Trophoblast cell (in vitro differentiated cells and primary cell): ENCODE results near the gene HOXA4.
A peak's percentile ranks its signal among the peaks of the same experiment; 100 is the strongest.

Experiments
- DNase-seq, 2 donors: peaks; one replicate each; pipeline ENCODE4 v3.0.0-alpha.2; 2016
- H2AFZ ChIP-seq: 2 replicates; pipeline ENCODE4 v1.6.1; 2013; ENCODE audit warnings: low read length, moderate library complexity, mild to moderate bottlenecking; ENCODE audit not compliant: insufficient read depth, poor library complexity
- H2AK5ac ChIP-seq: 2 replicates; pipeline ENCODE4 v1.6.1; 2013; ENCODE audit warnings: mild to moderate bottlenecking, low read length
- H2BK120ac ChIP-seq: 2 replicates; pipeline ENCODE4 v1.6.1; 2013; ENCODE audit warnings: low read length, mild to moderate bottlenecking, moderate library complexity; ENCODE audit not compliant: insufficient read depth, poor library complexity
- H2BK12ac ChIP-seq: 2 replicates; pipeline ENCODE4 v1.6.1; 2013; ENCODE audit warnings: mild to moderate bottlenecking, low read length, moderate library complexity
- H2BK5ac ChIP-seq: 2 replicates; pipeline ENCODE4 v1.6.1; 2013; ENCODE audit warnings: low read length, low read depth, moderate library complexity, mild to moderate bottlenecking; ENCODE audit not compliant: poor library complexity
- H3K14ac ChIP-seq: 2 replicates; pipeline ENCODE4 v1.6.1; 2013; ENCODE audit warnings: mild to moderate bottlenecking, low read length
- H3K18ac ChIP-seq: 2 replicates; pipeline ENCODE4 v1.6.1; 2013; ENCODE audit warnings: mild to moderate bottlenecking, low read length
- H3K23ac ChIP-seq: 2 replicates; pipeline ENCODE4 v1.6.1; 2013; ENCODE audit warnings: low read length
- H3K27ac ChIP-seq: 2 replicates; pipeline ENCODE4 v1.5.1; 2013; ENCODE audit warnings: low read depth, mild to moderate bottlenecking, inconsistent platforms, low read length, moderate library complexity
- H3K27me3 ChIP-seq: 2 replicates; pipeline ENCODE4 v1.6.1; 2013; ENCODE audit warnings: inconsistent platforms, mild to moderate bottlenecking, low read length, moderate library complexity; ENCODE audit not compliant: insufficient read depth
- H3K36me3 ChIP-seq, 2 experiments: 1 replicate in 1 of 2; 2 replicates in 1 of 2; pipeline ENCODE4 v1.6.1; 2013; ENCODE audit warnings: low read length in 2 of 2, mild to moderate bottlenecking in 2 of 2, moderate library complexity in 1 of 2; ENCODE audit not compliant: insufficient read depth in 2 of 2, control insufficient read depth in 1 of 2
- H3K4ac ChIP-seq: 2 replicates; pipeline ENCODE4 v1.6.1; 2013; ENCODE audit warnings: low read depth, mild to moderate bottlenecking, low read length, moderate library complexity
- H3K4me1 ChIP-seq, 2 experiments: 1 replicate in 1 of 2; 2 replicates in 1 of 2; pipeline ENCODE4 v1.6.1; 2013; ENCODE audit warnings: low read length in 2 of 2, mild to moderate bottlenecking in 2 of 2, moderate library complexity in 1 of 2; ENCODE audit not compliant: insufficient read depth in 2 of 2, control insufficient read depth in 1 of 2
- H3K4me2 ChIP-seq: 2 replicates; pipeline ENCODE4 v1.6.1; 2013; ENCODE audit warnings: inconsistent platforms, mild to moderate bottlenecking, low read length, moderate library complexity
- H3K4me3 ChIP-seq: 2 replicates; pipeline ENCODE4 v1.5.1; 2013; ENCODE audit warnings: mild to moderate bottlenecking, low read depth, low read length, inconsistent platforms
- H3K79me1 ChIP-seq: one replicate; pipeline ENCODE4 v1.6.1; 2013; ENCODE audit warnings: low read length
- H3K79me2 ChIP-seq: 2 replicates; pipeline ENCODE4 v1.6.1; 2013; ENCODE audit warnings: low read length, mild to moderate bottlenecking; ENCODE audit not compliant: control insufficient read depth, insufficient read depth, poor library complexity
- H3K9ac ChIP-seq: 2 replicates; pipeline ENCODE4 v1.6.1; 2013; ENCODE audit warnings: mild to moderate bottlenecking, low read length
- H3K9me3 ChIP-seq: 2 replicates; pipeline ENCODE4 v1.6.1; 2013; ENCODE audit warnings: low read depth, mild to moderate bottlenecking, control low read depth, inconsistent platforms, low read length; ENCODE audit not compliant: insufficient read depth
- H4K12ac ChIP-seq: 2 replicates; pipeline ENCODE4 v1.6.1; 2013; ENCODE audit warnings: low read depth, mild to moderate bottlenecking, low read length, moderate library complexity
- H4K8ac ChIP-seq: 2 replicates; pipeline ENCODE4 v1.6.1; 2013; ENCODE audit warnings: low read depth, mild to moderate bottlenecking, low read length, moderate library complexity
- H4K91ac ChIP-seq: one replicate; pipeline ENCODE4 v1.6.1; 2013; ENCODE audit warnings: low read depth, mild to moderate bottlenecking, low read length, moderate library complexity
- WGBS: extraction: QIAGEN DNeasy Blood & Tissue Kit; methylation state at CpG from one replicate; pipeline ENCODE4 v1.1.7; 2013; ENCODE audit warnings: missing lambda C conversion rate; ENCODE audit not compliant: insufficient read length, insufficient coverage; ENCODE audit errors: extremely low coverage; 5-methylcytosine and 5-hydroxymethylcytosine counted together

HOXA4 gene

DNA sequence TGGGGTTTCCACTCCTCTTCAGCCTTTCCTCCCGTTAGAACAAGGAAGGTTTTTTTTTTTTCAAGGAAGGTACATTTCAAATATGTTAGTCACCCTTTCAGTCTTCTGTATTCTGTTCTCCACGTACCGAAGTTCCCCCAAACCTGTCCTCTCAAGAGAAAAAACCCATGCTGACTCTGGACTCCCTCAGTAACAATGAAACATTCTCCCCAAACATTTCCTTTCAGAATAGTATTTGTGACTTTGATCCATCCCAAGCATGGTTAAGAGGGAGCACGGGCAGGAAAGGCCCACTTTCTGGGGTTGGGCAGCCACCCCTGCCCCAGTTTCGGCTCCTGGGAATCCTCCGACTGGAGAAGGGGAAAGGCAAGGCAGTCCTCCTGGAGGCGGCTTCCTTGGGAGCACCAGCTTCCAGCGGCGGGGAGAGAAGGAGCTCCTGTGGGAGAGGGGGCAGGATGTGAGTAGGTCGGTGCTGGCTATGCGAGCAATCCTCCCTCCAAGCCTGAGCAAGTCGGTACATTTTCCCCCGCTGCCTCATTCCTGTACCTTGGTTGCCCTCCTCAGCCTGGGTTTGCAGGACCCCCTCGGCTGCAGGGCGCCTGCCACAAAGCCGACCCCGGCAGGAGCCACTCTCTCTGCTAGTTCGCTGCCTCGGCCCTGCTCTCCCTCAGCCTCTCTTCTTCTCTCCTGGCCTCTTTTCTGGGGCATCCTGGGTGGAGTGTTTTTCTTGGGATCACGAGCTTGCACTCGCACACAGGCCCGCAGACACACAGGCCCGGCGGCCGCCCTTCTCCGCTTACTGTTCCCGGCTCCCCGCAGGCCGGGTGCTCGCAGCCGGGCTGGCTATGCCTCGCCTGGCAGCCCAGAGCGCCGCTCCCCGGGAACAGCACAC is 32.6 kb downstream of the HOXA4 start:
- no peak overlapping the region for H2AK5ac ChIP-seq
- H3K27ac ChIP-seq = no peak overlapping the region
- peaks cover 85% of the 10 kb centered on the region for H3K27me3 ChIP-seq
- H3K9me3 ChIP-seq = peaks cover 16% of the 10 kb centered on the region
- WGBS = no CpG with 5 or more reads among the region's 35 CpGs
- no peak overlapping the region for H4K91ac ChIP-seq
- no peak overlapping the region for H2BK5ac ChIP-seq
- H2BK12ac ChIP-seq = no peak overlapping the region
- peaks cover 11 to 12% of the 10 kb centered on the region in 2 experiments for H3K4me1 ChIP-seq
- no peak overlapping the region for H4K8ac ChIP-seq
- H3K9ac ChIP-seq = no peak overlapping the region
- DNase-seq = no peak
- no peak overlapping the region for H3K4me3 ChIP-seq
- no peak overlapping the region for H2BK120ac ChIP-seq
- no peaks in the 10 kb centered on the region for H3K79me2 ChIP-seq
- H3K36me3 ChIP-seq = no peaks in the 10 kb centered on the region
- no peak overlapping the region for H3K4me2 ChIP-seq
- no peak overlapping the region for H3K4ac ChIP-seq
- H3K18ac ChIP-seq = no peak overlapping the region
- no peak overlapping the region for H3K23ac ChIP-seq
- no peak overlapping the region for H4K12ac ChIP-seq
- no peak overlapping the region for H3K14ac ChIP-seq
- H2AFZ ChIP-seq = no peak overlapping the region
- H3K79me1 ChIP-seq = no peaks in the 10 kb centered on the region

DNA sequence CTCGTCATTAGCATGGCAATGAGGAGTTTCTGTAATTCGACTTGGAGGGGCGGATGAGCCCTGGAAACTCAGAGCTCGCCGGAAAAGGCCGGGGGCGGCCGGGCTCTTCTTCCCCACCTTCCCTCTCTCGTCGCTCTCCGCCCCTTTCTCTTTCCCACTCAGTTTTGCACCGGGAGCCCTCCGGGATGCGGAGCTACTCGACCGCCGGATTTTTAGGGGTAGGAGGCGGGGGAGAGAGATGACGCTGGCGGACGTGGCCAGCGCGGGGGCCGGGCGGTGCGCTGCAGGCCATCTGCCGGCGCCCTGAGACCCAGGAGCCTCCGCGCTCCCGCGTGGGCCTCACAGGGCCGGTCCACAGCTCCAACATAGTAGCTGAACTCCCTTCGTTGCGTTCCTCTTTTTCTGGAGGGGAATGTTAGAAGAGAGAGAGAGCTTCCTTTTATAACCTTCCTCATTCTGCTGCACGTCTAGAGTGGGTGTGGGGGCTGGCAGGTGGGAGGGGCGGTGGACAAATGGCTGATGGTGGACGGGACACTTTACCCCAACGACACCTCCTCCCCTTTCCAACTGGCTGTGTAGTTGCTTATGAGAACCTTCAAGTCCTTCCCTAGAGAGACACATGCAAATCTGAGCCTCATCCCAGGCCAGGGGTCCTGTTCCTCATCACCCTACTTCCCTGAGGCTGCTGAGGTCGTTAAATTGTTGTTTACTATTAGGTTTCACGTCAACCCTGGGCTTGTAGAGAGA is 33.6 kb downstream of the HOXA4 start:
- peaks cover 14% of the 10 kb centered on the region for H3K9me3 ChIP-seq

GRCh38 chr7:27095897-27096767 is 34.4 kb downstream of the HOXA4 start, which contains the start of gene HOXA1:
Gene HOXA1 (minus strand): TSS chr7:27096000. CDS start chr7:27095912, 88 bp downstream.
- Histone ChIP-seq H3K36me3 (no peaks in the 10 kb centered on the region), H2BK5ac (no peak within 1 kb of the TSS), H3K9ac (peak within 1 kb of the TSS; percentile 9), H3K18ac (no peak within 1 kb of the TSS), H2AK5ac (no peak within 1 kb of the TSS), H3K4ac (no peak within 1 kb of the TSS), H4K91ac (no peak within 1 kb of the TSS), H3K4me1 (peaks cover 11% of the 10 kb centered on the region in 2 experiments), H3K27me3 (peaks cover 79% of the 10 kb centered on the region), H3K4me2 (peak within 1 kb of the TSS; percentile 80), H3K4me3 (peak within 1 kb of the TSS; percentile 65), H3K14ac (no peak within 1 kb of the TSS), H2BK12ac (no peak within 1 kb of the TSS), H4K12ac (no peak within 1 kb of the TSS), H3K23ac (no peak within 1 kb of the TSS), H3K79me1 (no peaks in the 10 kb centered on the region), H3K9me3 (peaks cover 13% of the 10 kb centered on the region), H2AFZ (peak within 1 kb of the TSS; percentile 12), H4K8ac (no peak within 1 kb of the TSS), H3K79me2 (no peaks in the 10 kb centered on the region), H2BK120ac (no peak within 1 kb of the TSS), H3K27ac (no peak within 1 kb of the TSS)
- peak; percentile 88 to 91 for DNase-seq
- no CpG with 5 or more reads among the region's 68 CpGs for WGBS

More for the DNA sequence above, 33.6 kb downstream of the HOXA4 start:
- H3K4me2 ChIP-seq = peak overlapping the region; percentile 80
- no peak overlapping the region for H4K91ac ChIP-seq
- no CpG with 5 or more reads among the region's 41 CpGs for WGBS
- H2BK12ac ChIP-seq = no peak overlapping the region
- peaks cover 11% of the 10 kb centered on the region in 2 experiments for H3K4me1 ChIP-seq
- H3K9ac ChIP-seq = no peak overlapping the region
- no peak overlapping the region for H2AK5ac ChIP-seq
- H3K18ac ChIP-seq = no peak overlapping the region
- H2BK5ac ChIP-seq = no peak overlapping the region
- peak overlapping the region; percentile 12 for H2AFZ ChIP-seq
- no peak overlapping the region for H3K4ac ChIP-seq
- no peaks in the 10 kb centered on the region for H3K79me2 ChIP-seq
- peak in 1 of 2 donors; percentile 15 for DNase-seq
- H3K23ac ChIP-seq = no peak overlapping the region
- H3K36me3 ChIP-seq = no peaks in the 10 kb centered on the region
- H3K4me3 ChIP-seq = peak overlapping the region; percentile 65
- no peaks in the 10 kb centered on the region for H3K79me1 ChIP-seq
- peaks cover 82% of the 10 kb centered on the region for H3K27me3 ChIP-seq
- no peak overlapping the region for H4K8ac ChIP-seq
- H3K27ac ChIP-seq = no peak overlapping the region
- H2BK120ac ChIP-seq = no peak overlapping the region
- H3K14ac ChIP-seq = no peak overlapping the region
- H4K12ac ChIP-seq = no peak overlapping the region
